NOMO-1 (cell line): ENCODE measurements around the gene TRPV6.

Source experiments
- DNase-seq, 2 experiments: peaks; one replicate each; lab custom pipeline; 2025; ENCODE audit not compliant: unreplicated experiment in 2 of 2; lab: John Stamatoyannopoulos, UW

TRPV6 gene

GRCh38 chr7:142855756-142856564 is 29.6 kb downstream of the TRPV6 start:
- no peak for DNase-seq

DNA sequence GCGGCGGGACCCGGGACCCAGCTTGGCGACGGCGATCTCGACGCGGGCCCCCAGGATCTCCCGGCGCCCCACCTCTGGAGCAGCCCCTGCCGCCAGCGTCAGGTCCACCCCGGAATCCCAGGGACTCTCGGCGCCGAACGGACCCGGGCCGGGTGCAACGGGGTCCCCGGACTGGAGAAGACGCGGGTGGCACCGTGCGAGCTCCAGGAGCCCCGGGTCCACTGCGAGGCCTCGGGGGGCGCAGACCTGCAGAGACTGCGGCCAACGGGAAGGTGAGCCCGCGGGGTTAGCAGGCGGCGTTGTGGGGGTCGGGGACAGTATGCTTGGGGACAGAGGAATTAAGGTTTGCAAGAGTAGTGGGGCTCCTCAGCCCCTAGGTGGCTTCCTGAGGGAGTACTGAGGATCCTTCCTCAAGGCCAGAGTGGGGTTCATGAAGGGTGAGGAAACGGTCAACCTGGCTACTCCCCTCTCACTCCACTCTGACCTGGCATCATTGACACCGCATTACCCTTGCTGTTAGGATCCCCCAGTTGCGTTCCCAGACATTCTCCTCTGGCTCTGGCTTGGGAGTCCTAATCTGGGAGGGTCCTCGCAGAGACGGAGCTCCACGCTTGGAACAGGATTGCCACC is 30.3 kb downstream of the TRPV6 start:
- DNase-seq: no peak

DNA sequence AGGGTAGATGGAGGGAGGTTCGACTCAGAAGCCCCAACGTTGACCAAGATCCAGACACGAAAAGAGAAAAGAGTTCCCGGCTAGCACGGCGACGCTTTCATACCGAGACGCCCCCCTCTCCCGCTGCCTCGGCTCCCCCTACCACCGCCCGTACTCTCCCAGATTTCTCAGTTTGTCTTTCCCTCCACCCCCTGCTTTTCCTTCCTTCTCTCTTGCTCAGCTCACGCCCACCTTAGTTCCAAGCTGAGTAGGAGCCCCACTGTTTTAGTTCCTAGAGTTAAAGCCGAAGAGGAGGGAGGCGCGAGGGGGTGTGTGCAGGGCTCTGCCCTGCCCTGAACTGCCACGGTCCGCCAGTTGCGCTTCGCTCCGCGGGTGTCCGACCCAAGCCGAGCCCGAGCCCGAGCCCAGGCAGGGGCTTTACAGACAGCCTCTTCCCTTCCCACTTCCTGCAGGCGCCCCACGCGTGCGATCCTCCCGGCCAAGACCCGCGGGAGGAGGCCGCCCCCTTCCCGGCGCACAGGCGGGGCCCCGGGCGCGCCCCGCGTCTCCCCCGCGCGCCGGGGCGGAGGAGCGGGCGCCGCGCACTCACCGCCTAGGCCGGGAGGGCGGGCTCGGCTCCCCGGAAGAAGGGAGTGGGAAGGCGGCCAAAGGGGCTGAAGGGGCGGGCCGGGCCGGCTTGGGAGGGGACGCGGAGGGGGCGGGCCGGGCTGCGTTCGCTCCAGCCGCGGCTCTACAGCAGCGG is 31.0 kb downstream of the TRPV6 start, which contains the start of gene EPHB6:
EPHB6 (plus strand) TSS at position 705 of the 742 bp plus-strand sequence. CDS start 8,152 bp downstream, outside the sequence.
- DNase-seq: peak; percentile 33 to 50

GRCh38 chr7:142853739-142854371 is 31.7 kb downstream of the TRPV6 start:
- peak; percentile 53 to 64 for DNase-seq

DNA sequence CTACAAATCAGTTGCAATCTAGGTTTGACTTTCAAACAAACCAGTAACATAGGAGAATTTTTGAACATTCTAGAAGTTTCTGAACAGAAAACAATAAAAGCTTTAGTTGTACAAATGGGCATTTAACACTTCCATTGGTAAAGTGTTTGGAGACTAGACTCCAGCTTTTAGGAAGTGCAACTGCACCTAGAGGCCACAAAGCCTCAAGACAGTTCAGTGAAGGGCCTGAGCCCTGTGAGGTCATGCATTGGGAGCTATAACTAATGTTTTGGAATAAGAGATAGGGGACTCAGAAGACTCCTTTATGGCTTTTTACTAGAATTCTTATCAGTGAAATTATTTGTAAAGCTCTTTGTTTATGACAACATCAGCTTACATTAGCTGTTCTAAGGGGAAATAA is 33.6 kb downstream of the TRPV6 start:
- DNase-seq: no peak

DNA sequence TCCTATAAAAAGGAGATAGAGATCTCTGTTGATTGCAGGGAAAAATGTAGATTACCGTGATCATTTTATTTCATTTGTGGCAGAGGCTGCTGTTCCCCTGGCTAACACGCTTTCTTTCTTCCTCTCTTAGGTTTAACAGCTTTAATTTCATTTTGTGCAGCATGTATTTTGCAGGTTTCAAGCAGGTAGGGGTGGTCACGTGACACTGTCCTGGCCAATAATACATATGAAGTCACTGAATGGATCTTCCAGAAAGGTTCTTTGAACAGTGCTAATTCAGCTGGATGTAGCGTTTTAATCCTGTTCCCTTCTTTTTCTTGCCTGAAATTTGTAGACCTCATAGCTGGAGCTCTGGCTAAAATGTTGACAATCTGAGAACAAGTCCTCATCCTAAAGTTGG is 34.3 kb downstream of the TRPV6 start:
- DNase-seq: no peak

DNA sequence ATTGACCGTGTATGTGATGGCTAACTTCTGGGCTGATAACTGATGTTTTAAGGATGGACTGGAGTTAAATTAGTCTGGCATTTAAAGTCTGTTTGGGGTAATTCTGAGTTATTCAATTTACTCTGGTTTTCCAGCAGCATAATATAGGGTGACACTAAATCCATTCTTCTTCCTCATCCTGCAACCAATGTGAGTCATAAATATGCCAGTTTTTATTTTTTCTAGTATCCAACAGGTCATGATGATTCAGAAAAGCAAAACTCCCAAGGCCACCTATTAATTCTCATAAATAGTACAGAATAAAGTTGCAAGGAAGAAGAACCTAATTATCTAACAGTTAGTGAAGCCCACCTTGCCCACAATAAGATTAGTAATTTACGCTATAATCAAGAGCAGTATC is 38.2 kb downstream of the TRPV6 start:
- no peak for DNase-seq

- DNase-seq: no peak
These were observed 43.2 kb downstream of the TRPV6 start for GRCh38 chr7:142842251-142842766.

- DNase-seq: no peak
These were observed 46.9 kb downstream of the TRPV6 start for GRCh38 chr7:142838461-142839213.

- DNase-seq: no peak
These were observed 49.1 kb downstream of the TRPV6 start for GRCh38 chr7:142836426-142836825.

- DNase-seq: no peak
These were observed 50.1 kb downstream of the TRPV6 start for GRCh38 chr7:142835487-142835886.

DNA sequence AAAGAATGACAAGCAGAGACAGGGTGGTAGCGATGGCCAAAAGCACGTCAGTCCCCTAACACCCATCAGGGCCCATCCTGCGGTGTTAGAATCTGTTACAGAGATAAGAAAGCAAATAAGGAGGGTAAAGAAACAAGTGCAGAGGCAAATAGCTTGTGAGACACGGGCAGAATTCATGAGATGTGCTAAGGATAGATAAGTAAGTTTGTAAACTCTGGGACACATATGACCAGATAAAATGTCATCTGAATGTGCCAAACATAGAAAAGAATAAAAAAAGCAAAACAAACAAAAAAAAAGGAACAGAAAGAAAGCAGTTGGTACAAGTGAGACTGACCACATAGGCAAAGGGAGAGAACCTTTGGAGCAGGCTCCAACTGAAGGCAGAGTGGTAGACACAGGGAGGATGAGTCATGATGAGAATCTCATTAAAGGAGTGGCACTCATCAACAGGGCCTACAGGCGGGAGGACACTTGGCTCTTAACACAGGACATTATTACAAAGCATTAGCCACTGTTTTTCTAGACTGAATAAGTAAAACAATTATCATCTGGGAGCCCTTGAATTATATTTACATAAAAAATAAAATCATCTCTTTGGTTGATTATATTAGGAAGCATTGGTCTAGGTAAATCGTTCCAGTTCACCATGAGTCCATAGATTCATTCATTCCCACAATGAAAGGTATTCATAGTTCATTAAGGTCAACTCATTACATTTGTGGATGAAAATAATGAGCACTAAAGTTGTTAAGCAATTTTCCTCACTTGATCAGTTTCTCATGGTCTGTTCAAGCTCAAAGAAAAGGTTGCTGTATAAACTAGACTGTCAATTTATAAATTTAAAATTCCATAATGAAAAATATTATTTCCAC is 52.1 kb downstream of the TRPV6 start:
- peak in 1 of 2 experiments; percentile 64 for DNase-seq

GRCh38 chr7:142832417-142832816 is 53.1 kb downstream of the TRPV6 start:
- DNase-seq: no peak

- DNase-seq: no peak
These were observed 57.5 kb downstream of the TRPV6 start for GRCh38 chr7:142827951-142828500.

GRCh38 chr7:142822714-142823113 is 62.8 kb downstream of the TRPV6 start:
- DNase-seq: no peak
